Amniotic stem cell (primary cell): ENCODE measurements around the gene ARHGAP29.

Experiments
- DNase-seq: peaks from one replicate; lab custom pipeline; 2025; lab: John Stamatoyannopoulos, UW

Gene ARHGAP29

DNA sequence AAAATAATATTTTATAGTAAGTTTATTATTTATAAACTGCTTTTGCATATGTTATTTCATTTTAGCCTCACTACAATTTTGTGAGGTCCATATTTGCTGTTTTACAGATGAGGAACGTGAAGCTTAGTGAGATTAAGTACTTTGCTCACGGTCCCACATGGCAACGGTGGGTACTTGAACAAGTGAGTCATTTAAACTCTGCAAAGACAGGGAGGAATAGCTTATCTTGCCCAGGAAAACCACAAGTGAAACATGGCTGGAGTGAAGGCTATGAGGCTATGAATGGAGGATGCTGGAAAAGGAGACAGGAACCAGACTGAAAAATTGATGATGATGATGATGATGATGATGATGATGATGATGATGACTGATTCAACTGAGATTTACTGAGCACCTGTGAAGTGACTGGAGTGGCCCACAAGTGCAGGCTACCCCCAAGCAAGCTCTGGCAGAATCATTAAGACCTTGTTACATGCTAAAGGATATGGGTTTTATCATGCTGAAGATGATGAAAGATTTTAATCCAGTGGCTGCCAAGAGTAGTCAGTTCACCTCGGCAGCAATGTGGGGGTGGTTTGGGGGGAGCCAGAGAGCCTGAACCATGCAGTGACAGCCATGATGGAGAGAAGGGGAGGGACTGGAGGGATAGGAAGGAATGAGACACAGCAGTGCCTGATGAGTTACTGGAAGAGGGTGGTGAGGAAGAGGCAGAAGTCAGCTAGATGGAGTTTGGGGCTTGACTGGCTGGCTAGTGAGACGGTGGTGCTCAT, 115.0 kb downstream of the ARHGAP29 start:
- no peak for DNase-seq
